Transverse colon (tissue), 3 donors: Measurements from ENCODE around the gene EPHA1.

Experiments
- EP300 ChIP-seq: sonication (generic); formaldehyde crosslinking; IDR thresholded peaks from one replicate; pipeline ENCODE4 v1.6.1; 2017; ENCODE audit warnings: antibody characterized with exemption, low read depth
- POLR2A ChIP-seq: fragments of 450-650 bp; IDR thresholded peaks from one replicate; pipeline ENCODE4 v1.6.1; 2016; ENCODE audit warnings: antibody characterized with exemption, mild to moderate bottlenecking, moderate library complexity
- TF ChIP-seq, protein P1 (sequence below), 5 experiments: fragments of 200-600 bp in 3 of 5; fragments of 450-650 bp in 2 of 5; sonication (generic) in 3 of 5; IDR thresholded peaks; 1 replicate in 2 of 5; 2 replicates in 3 of 5; pipeline ENCODE4 v1.5.1; 2016 to 2017; ENCODE audit warnings: antibody characterized with exemption in 5 of 5, inconsistent platforms in 3 of 5, mild to moderate bottlenecking in 2 of 5, moderate library complexity in 1 of 5

DNA sequence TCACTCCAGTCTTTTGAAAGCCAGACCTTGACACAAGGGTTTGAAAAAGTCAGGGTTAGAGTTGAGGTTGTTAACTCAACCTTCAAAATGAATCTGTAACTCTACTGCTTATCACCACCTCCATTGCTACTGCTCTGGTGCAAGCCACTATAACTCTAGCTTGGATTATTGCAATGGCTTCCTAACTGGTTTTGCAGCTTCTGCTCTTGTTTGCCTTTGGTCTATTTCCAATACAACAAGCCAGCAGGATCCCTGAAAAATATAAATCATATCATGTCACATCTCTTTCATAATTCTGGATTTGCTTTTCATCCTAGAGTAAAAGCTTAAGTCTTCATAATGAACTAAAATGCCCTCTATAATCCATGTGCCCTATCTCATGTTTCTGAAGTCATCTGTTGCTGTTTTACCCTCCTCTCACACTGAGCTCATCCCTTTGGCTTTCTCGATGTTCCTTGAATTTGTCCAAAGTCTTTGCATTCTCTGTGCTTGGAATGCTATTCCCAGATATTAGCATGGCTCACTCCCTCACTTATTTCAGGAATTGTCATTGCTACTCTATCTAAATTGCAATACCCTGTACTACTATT, 45.5 kb upstream of the EPHA1 start:
- TF ChIP-seq, protein P1, sequence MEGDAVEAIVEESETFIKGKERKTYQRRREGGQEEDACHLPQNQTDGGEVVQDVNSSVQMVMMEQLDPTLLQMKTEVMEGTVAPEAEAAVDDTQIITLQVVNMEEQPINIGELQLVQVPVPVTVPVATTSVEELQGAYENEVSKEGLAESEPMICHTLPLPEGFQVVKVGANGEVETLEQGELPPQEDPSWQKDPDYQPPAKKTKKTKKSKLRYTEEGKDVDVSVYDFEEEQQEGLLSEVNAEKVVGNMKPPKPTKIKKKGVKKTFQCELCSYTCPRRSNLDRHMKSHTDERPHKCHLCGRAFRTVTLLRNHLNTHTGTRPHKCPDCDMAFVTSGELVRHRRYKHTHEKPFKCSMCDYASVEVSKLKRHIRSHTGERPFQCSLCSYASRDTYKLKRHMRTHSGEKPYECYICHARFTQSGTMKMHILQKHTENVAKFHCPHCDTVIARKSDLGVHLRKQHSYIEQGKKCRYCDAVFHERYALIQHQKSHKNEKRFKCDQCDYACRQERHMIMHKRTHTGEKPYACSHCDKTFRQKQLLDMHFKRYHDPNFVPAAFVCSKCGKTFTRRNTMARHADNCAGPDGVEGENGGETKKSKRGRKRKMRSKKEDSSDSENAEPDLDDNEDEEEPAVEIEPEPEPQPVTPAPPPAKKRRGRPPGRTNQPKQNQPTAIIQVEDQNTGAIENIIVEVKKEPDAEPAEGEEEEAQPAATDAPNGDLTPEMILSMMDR (IDR thresholded peaks at IDR 0.05), result no peak
- TF ChIP-seq EP300 (no peak), POLR2A (no peak)
